HG03103 (cell line): ENCODE measurements around the gene GOPC.
"Not testable (repeated sequence)": the region's sequence is repeated elsewhere in the genome, so short reads cannot be mapped to it uniquely, and the experiment has no call there.

Source experiments
- ATAC-seq: cut with Tn5 transposase; IDR thresholded peaks from one replicate; pipeline ENCODE4 v1.9.1; 2021; ENCODE audit warnings: low read depth; ENCODE audit not compliant: unreplicated experiment

The GOPC gene

GRCh38 chr6:117518870-117519269, 83.4 kb downstream of the GOPC start:
- no peak for ATAC-seq

GRCh38 chr6:117517995-117518394, 84.3 kb downstream of the GOPC start:
- not testable (repeated sequence) for ATAC-seq

GRCh38 chr6:117515326-117515725, 87.0 kb downstream of the GOPC start:
- no peak for ATAC-seq

- ATAC-seq = no peak
These were observed 87.7 kb downstream of the GOPC start for GRCh38 chr6:117514655-117515054.

GRCh38 chr6:117513778-117514365, 88.4 kb downstream of the GOPC start:
- no peak for ATAC-seq

GRCh38 chr6:117512987-117513573, 89.2 kb downstream of the GOPC start:
- ATAC-seq = no peak

DNA sequence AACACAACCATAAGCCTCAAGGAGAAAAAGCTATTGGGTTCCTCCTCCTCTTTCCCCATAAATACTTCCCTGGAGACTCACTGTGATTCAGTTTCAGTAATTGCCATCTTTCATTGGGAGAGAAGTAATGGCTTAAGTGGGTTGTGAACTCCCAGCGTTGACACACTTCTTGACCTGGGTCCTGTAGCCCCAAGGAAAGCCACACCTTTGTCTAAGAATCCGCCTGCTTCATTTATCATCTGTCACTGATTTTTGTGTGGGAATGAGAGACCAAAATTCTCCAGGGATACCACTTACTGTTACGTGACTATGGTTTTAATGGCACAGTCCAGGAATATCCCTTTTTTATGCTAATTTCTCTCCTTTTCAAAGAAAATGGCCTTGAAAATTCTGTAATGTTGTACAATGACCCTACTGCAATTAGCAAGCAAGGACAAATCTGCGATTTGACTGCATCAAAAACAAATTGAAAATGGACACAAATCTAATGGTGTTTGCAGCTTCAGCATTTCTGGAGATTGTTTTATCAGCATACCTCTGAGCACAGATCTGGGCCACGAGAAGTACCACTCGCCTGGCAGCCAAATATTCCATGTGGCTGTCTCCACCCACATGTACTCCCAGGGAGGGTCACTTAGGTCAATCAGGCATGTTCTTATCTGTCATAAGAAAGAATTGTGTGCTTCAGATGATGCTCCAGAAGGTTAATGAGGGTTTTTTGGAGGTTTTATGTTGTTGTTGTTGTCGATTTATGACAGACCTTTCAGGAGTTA, 90.1 kb downstream of the GOPC start:
- no peak for ATAC-seq
